Fibroblast of lung (primary cell): Measurements from ENCODE around the gene PEF1. TPM values are rescaled to one million over a fixed set of nuclear protein-coding genes. Genes with fewer than 3 reads are reported as not detected.

Experiments used
- DNase-seq, 2 donors: peaks; one replicate each; pipeline versions ENCODE4 v3.0.0 to v3.0.0-alpha.2; 2010; ENCODE audit warnings: low read depth in 2 of 2
- H2AFZ ChIP-seq: 2 replicates; pipeline ENCODE4 v1.5.1; 2012; ENCODE audit warnings: low read length, control low read depth, inconsistent platforms
- H3K27ac ChIP-seq: 2 replicates; pipeline ENCODE4 v1.5.1; 2011; ENCODE audit warnings: low read length, control low read depth; ENCODE audit not compliant: insufficient read depth
- H3K27me3 ChIP-seq: 2 replicates; pipeline ENCODE4 v1.5.1; 2011; ENCODE audit warnings: mild to moderate bottlenecking, low read length; ENCODE audit not compliant: control insufficient read depth, insufficient read depth
- H3K36me3 ChIP-seq: 2 replicates; pipeline ENCODE4 v1.5.1; 2011; ENCODE audit warnings: low read length; ENCODE audit not compliant: control insufficient read depth, insufficient read depth
- H3K4me1 ChIP-seq: 2 replicates; pipeline ENCODE4 v1.5.1; 2011; ENCODE audit warnings: low read length; ENCODE audit not compliant: control insufficient read depth, insufficient read depth; ENCODE audit errors: extremely low read depth
- H3K4me2 ChIP-seq: 2 replicates; pipeline ENCODE4 v1.5.1; 2011; ENCODE audit warnings: low read length, control low read depth; ENCODE audit not compliant: insufficient read depth; ENCODE audit errors: extremely low read depth
- H3K4me3 ChIP-seq, 4 experiments: fragments of 200-600 bp in 1 of 4; sonication (generic) in 1 of 4; replicated peaks in 1 of 4; 2 replicates each; pipeline ENCODE4 v1.5.1; 2011 to 2016; ENCODE audit warnings: low read length in 4 of 4, low read depth in 3 of 4, mild to moderate bottlenecking in 3 of 4, control low read depth in 2 of 4, inconsistent platforms in 1 of 4, mixed read lengths in 1 of 4; ENCODE audit not compliant: insufficient read depth in 1 of 4; ENCODE audit errors: control extremely low read depth in 1 of 4
- H3K79me2 ChIP-seq: 2 replicates; pipeline ENCODE4 v1.5.1; 2012; ENCODE audit warnings: mild to moderate bottlenecking, low read length, inconsistent platforms; ENCODE audit not compliant: control insufficient read depth, insufficient read depth
- H3K9ac ChIP-seq: 2 replicates; pipeline ENCODE4 v1.5.1; 2011; ENCODE audit warnings: mild to moderate bottlenecking, low read length, control low read depth; ENCODE audit not compliant: insufficient read depth
- H3K9me3 ChIP-seq: 2 replicates; pipeline ENCODE4 v1.5.1; 2012; ENCODE audit warnings: low read depth, low read length; ENCODE audit not compliant: control insufficient read depth, insufficient read depth
- H4K20me1 ChIP-seq: 2 replicates; pipeline ENCODE4 v1.5.1; 2011; ENCODE audit warnings: low read length; ENCODE audit not compliant: control insufficient read depth, insufficient read depth; ENCODE audit errors: extremely low read depth
- EZH2 ChIP-seq: IDR thresholded peaks from 2 replicates; pipeline ENCODE4 v1.5.1; 2012; ENCODE audit warnings: low read length, control low read depth, mild to moderate bottlenecking; ENCODE audit errors: missing control alignments
- polyA plus RNA-seq, 2 donors: library from polyadenylated mRNA; depleted of rRNA in 1 of 2; stranded (reverse) in 1 of 2; unstranded in 1 of 2; fragments of >200 nt; gene quantifications; 2 replicates each; pipeline ENCODE4 v1.2.1, GENCODE V29; 2011 to 2012; ENCODE audit warnings: missing spikeins in 1 of 2
- total RNA-seq: library from RNA; depleted of rRNA; stranded (reverse); fragments of >200 nt; gene quantifications from 2 replicates; pipeline ENCODE4 v1.2.1, GENCODE V29; 2014
- TF ChIP-seq, protein P1 (sequence below), 2 donors: IDR thresholded peaks in 1 of 2; conservative IDR thresholded peaks in 1 of 2; 1 replicate in 1 of 2; 2 replicates in 1 of 2; pipeline ENCODE4 v1.5.1; 2011 to 2012; ENCODE audit warnings: low read length in 2 of 2, control low read depth in 1 of 2, inconsistent platforms in 1 of 2, low read depth in 1 of 2, mild to moderate bottlenecking in 1 of 2

The PEF1 gene
- total and polyA plus RNA-seq, 2 donors (not counting 1 experiment from before 2014, with no cell fraction given): 72.9 to 78.1 TPM

DNA sequence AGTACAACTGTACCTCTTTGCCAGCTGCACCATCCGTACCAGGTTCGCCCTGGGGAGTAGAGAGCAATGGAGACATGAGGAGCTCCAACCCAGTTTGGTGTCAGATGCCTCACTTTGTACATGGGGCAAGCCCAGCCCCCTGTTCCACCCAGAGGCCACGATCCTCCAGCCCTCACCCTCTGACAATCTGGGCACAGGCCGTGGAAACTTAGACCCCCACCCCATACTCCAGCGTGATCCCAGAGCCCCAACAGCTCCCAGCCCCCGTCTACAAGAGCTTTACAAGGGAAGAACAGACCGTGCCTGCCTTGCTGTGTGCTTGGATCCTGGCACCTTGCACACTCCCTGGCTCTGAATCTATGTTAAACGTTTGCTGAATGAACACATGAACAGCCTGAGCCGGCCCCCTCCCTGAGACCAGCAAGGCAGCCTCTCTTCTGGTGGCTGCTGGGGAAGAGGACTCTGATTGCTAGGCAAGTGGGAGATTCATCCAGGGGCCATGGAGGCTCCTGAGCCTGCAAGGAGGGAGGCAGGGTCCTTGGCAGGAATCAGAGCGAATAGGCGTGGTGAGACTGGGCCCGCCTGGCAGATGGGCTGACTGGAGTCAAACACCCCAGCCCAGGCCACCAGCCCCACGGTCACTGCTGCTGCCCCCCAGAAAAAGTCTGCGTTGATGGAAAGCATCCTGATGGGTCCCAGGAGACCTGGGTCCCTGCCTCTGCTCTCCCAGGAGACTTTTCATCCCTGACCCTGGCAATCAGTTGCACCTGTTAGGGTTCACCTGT lies 12.5 kb upstream of the PEF1 start:
- Histone ChIP-seq H3K9me3 (no peaks in the 10 kb centered on the region), H3K27me3 (no peaks in the 10 kb centered on the region), H3K4me3 (no peak overlapping the region), H3K4me1 (no peaks in the 10 kb centered on the region), H3K4me2 (no peak overlapping the region), H3K9ac (no peak overlapping the region), H2AFZ (no peak overlapping the region), H4K20me1 (no peaks in the 10 kb centered on the region), H3K27ac (no peak overlapping the region), H3K79me2 (no peaks in the 10 kb centered on the region), H3K36me3 (peaks cover 33% of the 10 kb centered on the region)
- DNase-seq: no peak
- TF ChIP-seq, protein P1, sequence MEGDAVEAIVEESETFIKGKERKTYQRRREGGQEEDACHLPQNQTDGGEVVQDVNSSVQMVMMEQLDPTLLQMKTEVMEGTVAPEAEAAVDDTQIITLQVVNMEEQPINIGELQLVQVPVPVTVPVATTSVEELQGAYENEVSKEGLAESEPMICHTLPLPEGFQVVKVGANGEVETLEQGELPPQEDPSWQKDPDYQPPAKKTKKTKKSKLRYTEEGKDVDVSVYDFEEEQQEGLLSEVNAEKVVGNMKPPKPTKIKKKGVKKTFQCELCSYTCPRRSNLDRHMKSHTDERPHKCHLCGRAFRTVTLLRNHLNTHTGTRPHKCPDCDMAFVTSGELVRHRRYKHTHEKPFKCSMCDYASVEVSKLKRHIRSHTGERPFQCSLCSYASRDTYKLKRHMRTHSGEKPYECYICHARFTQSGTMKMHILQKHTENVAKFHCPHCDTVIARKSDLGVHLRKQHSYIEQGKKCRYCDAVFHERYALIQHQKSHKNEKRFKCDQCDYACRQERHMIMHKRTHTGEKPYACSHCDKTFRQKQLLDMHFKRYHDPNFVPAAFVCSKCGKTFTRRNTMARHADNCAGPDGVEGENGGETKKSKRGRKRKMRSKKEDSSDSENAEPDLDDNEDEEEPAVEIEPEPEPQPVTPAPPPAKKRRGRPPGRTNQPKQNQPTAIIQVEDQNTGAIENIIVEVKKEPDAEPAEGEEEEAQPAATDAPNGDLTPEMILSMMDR (conservative IDR thresholded peaks at IDR 0.05 in 1 of 2, IDR thresholded peaks at IDR 0.05 in 1 of 2; ENCODE audit: low read depth in 1 of 2, low read length in 2 of 2): no peak
- TF ChIP-seq EZH2: no peak

DNA sequence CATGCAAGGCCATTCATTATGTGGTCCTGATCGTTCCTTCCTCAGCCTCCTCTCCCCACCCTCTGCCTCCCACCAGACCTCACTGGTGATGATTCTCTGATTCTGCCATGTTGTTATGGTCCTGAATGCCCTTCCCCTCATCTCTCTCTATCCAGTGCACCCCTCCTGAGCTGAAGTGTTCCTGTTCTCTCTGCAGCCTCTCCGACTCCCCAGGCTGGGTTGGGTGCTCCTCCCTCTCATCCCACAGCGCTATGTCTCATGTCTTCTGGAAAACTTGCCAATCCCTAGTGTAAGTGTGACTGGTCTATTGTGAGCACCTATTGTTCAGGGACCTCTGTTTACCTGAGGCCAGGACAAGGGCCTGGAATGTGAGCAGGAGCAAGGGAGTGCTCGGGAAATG lies 11.1 kb upstream of the PEF1 start:
- Histone ChIP-seq H2AFZ (no peak overlapping the region), H3K9ac (no peak overlapping the region), H3K36me3 (peaks cover 29% of the 10 kb centered on the region), H3K4me3 (no peak overlapping the region), H4K20me1 (no peaks in the 10 kb centered on the region), H3K4me2 (no peak overlapping the region), H3K4me1 (no peaks in the 10 kb centered on the region), H3K9me3 (no peaks in the 10 kb centered on the region), H3K27me3 (no peaks in the 10 kb centered on the region), H3K27ac (no peak overlapping the region), H3K79me2 (no peaks in the 10 kb centered on the region)
- TF ChIP-seq EZH2: no peak
- TF ChIP-seq, protein P1 (conservative IDR thresholded peaks at IDR 0.05 in 1 of 2, IDR thresholded peaks at IDR 0.05 in 1 of 2; ENCODE audit: low read depth in 1 of 2, low read length in 2 of 2): no peak
- DNase-seq: no peak

DNA sequence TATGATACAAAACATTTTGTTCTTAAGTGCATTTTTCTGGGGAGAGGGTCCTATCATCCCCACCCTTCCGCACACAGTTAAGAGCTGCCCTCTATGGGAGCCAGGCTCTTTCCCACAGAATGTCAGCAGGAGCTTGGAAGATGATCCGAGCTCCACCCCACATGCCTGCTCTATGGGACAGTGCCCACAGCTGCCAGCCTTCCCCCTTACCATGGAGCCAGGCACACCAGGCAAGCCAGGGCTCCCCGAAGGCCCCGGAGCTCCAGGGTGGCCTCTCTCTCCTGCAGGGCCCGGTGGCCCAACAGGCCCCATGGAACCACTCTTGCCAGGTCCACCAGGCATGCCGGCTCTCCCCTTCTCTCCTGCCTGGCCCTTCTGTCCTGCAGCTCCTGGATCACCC lies 10.4 kb upstream of the PEF1 start:
- Histone ChIP-seq H3K79me2 (no peaks in the 10 kb centered on the region), H3K4me2 (no peak overlapping the region), H3K4me1 (no peaks in the 10 kb centered on the region), H3K9me3 (no peaks in the 10 kb centered on the region), H3K9ac (no peak overlapping the region), H3K27me3 (no peaks in the 10 kb centered on the region), H3K4me3 (no peak overlapping the region), H3K36me3 (peaks cover 26% of the 10 kb centered on the region), H2AFZ (no peak overlapping the region), H4K20me1 (no peaks in the 10 kb centered on the region), H3K27ac (no peak overlapping the region)
- TF ChIP-seq EZH2: no peak
- TF ChIP-seq, protein P1 (conservative IDR thresholded peaks at IDR 0.05 in 1 of 2, IDR thresholded peaks at IDR 0.05 in 1 of 2; ENCODE audit: low read depth in 1 of 2, low read length in 2 of 2): no peak
- no peak for DNase-seq
